HCT116 (cell line): ENCODE measurements around the gene TBX5. TPM values are rescaled to one million over a fixed set of nuclear protein-coding genes. Genes with fewer than 3 reads are reported as not detected.

Experiments used
- ATAC-seq: fragments of 200-7000 bp; cut with Tn5 transposase; 2 replicates; pipeline ENCODE4 v1.9.1; 2020; ENCODE audit warnings: mild to moderate bottlenecking, moderate library complexity
- BruUV-seq: library from RNA; stranded (reverse); fragments of 400-500 nt; replicated peaks from 2 replicates; lab custom pipeline; 2021; lab: Mats Ljungman, UMichigan
- CTCF ChIA-PET: fragments of 300-600 bp; sonication (Branson Sonifier 250); formaldehyde crosslinking; loops from one replicate; lab custom pipeline; 2021; ENCODE audit warnings: antibody characterized with exemption; lab: Charles Lee
- POLR2A ChIA-PET: fragments of 300-600, 350-600 bp; sonication (Branson Sonifier 250); formaldehyde crosslinking; loops from one replicate; lab custom pipeline; 2021; ENCODE audit warnings: antibody characterized with exemption; lab: Charles Lee
- RAD21 ChIA-PET, 2 experiments: fragments of 300-600 bp; sonication (Branson Sonifier 250); formaldehyde crosslinking; loops; one replicate each; lab custom pipeline; 2023; ENCODE audit warnings: low total read pairs in 2 of 2; ENCODE audit not compliant: uncharacterized antibody in 2 of 2, unreplicated experiment in 2 of 2, low non-redundant PET in 1 of 2; lab: Charles Lee
- DNase-seq: peaks from one replicate; pipeline ENCODE4 v3.0.0-alpha.2; 2010; ENCODE audit warnings: low read depth, low spot score
- H2AFZ ChIP-seq: fragments of 200-600 bp; shearing (Covaris generic), sonication (generic); 2 replicates; pipeline ENCODE4 v1.6.1; 2017; ENCODE audit warnings: low read depth, mixed run types, mixed read lengths, antibody characterized with exemption, low read length; ENCODE audit not compliant: poor library complexity, severe bottlenecking
- H3K27ac ChIP-seq: 2 replicates; pipeline ENCODE4 v1.5.1; 2012; ENCODE audit warnings: low read depth, low read length
- H3K27me3 ChIP-seq: fragments of 200-600 bp; sonication (generic); 2 replicates; pipeline ENCODE4 v1.6.1; 2016; ENCODE audit warnings: mixed run types, low read length, mixed read lengths; ENCODE audit not compliant: insufficient read depth
- H3K36me3 ChIP-seq, 2 experiments: fragments of 200-500 bp in 1 of 2; fragments of 200-600 bp in 1 of 2; sonication (Bioruptor generic) in 1 of 2; sonication (generic) in 1 of 2; 2 replicates each; pipeline versions ENCODE4 v1.5.1 to v1.6.1; 2014 to 2016; ENCODE audit warnings: low read length in 2 of 2, inconsistent platforms in 1 of 2, mixed read lengths in 1 of 2, mixed run types in 1 of 2; ENCODE audit not compliant: insufficient read depth in 2 of 2, control insufficient read depth in 1 of 2
- H3K4me1 ChIP-seq, 2 experiments: fragments of 200-600 bp in 1 of 2; sonication (generic) in 1 of 2; 2 replicates each; pipeline versions ENCODE4 v1.5.1 to v1.6.1; 2012 to 2017; ENCODE audit warnings: low read length in 2 of 2, inconsistent platforms in 1 of 2, mild to moderate bottlenecking in 1 of 2, mixed read lengths in 1 of 2, mixed run types in 1 of 2, moderate library complexity in 1 of 2; ENCODE audit not compliant: insufficient read depth in 2 of 2, control insufficient read depth in 1 of 2
- H3K4me2 ChIP-seq: fragments of 200-600 bp; sonication (generic); 2 replicates; pipeline ENCODE4 v1.6.1; 2017; ENCODE audit warnings: mixed run types, low read length, mixed read lengths
- H3K4me3 ChIP-seq, 2 experiments: fragments of 200-600 bp in 1 of 2; sonication (generic) in 1 of 2; replicated peaks in 1 of 2; 2 replicates each; pipeline ENCODE4 v1.5.1; 2011 to 2016; ENCODE audit warnings: low read length in 2 of 2, control low read depth in 1 of 2, low read depth in 1 of 2, mild to moderate bottlenecking in 1 of 2, mixed read lengths in 1 of 2, mixed run types in 1 of 2
- H3K79me2 ChIP-seq: fragments of 200-600 bp; sonication (generic); 2 replicates; pipeline ENCODE4 v1.6.1; 2017; ENCODE audit warnings: mild to moderate bottlenecking, mixed run types, low read length, moderate library complexity, mixed read lengths; ENCODE audit not compliant: insufficient read depth
- H3K9ac ChIP-seq: fragments of 200-600 bp; sonication (generic); 2 replicates; pipeline ENCODE4 v1.6.1; 2016; ENCODE audit warnings: low read length, mixed read lengths
- H3K9me2 ChIP-seq: fragments of 200-600 bp; sonication (generic), shearing (Covaris generic); 2 replicates; pipeline ENCODE4 v1.6.1; 2017; ENCODE audit warnings: mixed run types, mild to moderate bottlenecking, moderate library complexity; ENCODE audit not compliant: insufficient read depth
- H3K9me3 ChIP-seq, 2 experiments: fragments of 200-500 bp in 1 of 2; fragments of 200-600 bp in 1 of 2; sonication (Bioruptor generic) in 1 of 2; sonication (generic) in 1 of 2; 2 replicates each; pipeline ENCODE4 v1.6.1; 2014 to 2017; ENCODE audit warnings: low read length in 2 of 2, mixed read lengths in 2 of 2, inconsistent platforms in 1 of 2, low read depth in 1 of 2, mild to moderate bottlenecking in 1 of 2, mixed run types in 1 of 2, moderate library complexity in 1 of 2; ENCODE audit not compliant: control insufficient read depth in 1 of 2, insufficient read depth in 1 of 2
- H4K20me1 ChIP-seq: fragments of 200-600 bp; sonication (generic), shearing (Covaris generic); 2 replicates; pipeline ENCODE4 v1.6.1; 2017; ENCODE audit warnings: mixed run types, mild to moderate bottlenecking, moderate library complexity; ENCODE audit not compliant: insufficient read depth
- EZH2 ChIP-seq: fragments of 200-600 bp; sonication (generic); IDR thresholded peaks from 2 replicates; pipeline ENCODE4 v1.6.1; 2017; ENCODE audit warnings: antibody characterized with exemption, mixed run types
- FOSL1 ChIP-seq: IDR thresholded peaks from 2 replicates; pipeline ENCODE4 v1.6.1; 2012; ENCODE audit warnings: low read depth
- JUND ChIP-seq: IDR thresholded peaks from 2 replicates; pipeline ENCODE4 v1.6.1; 2012
- SIN3A ChIP-seq: IDR thresholded peaks from 2 replicates; pipeline ENCODE4 v1.6.1; 2012; ENCODE audit warnings: low read depth
- SRF ChIP-seq: IDR thresholded peaks from 2 replicates; pipeline ENCODE4 v1.6.1; 2012; ENCODE audit warnings: low read depth
- TCF7L2 ChIP-seq: IDR thresholded peaks from 2 replicates; pipeline ENCODE4 v1.7.0; 2011; ENCODE audit warnings: borderline replicate concordance, inconsistent platforms; ENCODE audit not compliant: insufficient read depth, insufficient read length; ENCODE audit errors: extremely low read depth
- ZFX ChIP-seq: fragments of 450-650 bp; IDR thresholded peaks from 2 replicates; pipeline ENCODE4 v1.6.1; 2017
- ZNF274 ChIP-seq: fragments of 200-500 bp; sonication (Bioruptor generic); IDR thresholded peaks from 2 replicates; pipeline ENCODE4 v1.6.1; 2014; ENCODE audit warnings: mild to moderate bottlenecking, low read depth, low read length, inconsistent platforms
- intact Hi-C: fragments of 100-400 bp; cut with micrococcal nuclease; formaldehyde crosslinking; loops from 2 replicates; pipeline ENCODE4 v1.10.0; 2022
- total RNA-seq: library from RNA; stranded (reverse); gene quantifications from one replicate; pipeline ENCODE4 v1.2.1, GENCODE V29; 2021; ENCODE audit not compliant: unreplicated experiment
- TF ChIP-seq, protein P1 (sequence below): IDR thresholded peaks from 2 replicates; pipeline ENCODE4 v1.6.1; 2012; ENCODE audit warnings: low read depth

Gene TBX5
- total RNA-seq, 1 experiment from 2014 or later: 0.10 TPM

DNA sequence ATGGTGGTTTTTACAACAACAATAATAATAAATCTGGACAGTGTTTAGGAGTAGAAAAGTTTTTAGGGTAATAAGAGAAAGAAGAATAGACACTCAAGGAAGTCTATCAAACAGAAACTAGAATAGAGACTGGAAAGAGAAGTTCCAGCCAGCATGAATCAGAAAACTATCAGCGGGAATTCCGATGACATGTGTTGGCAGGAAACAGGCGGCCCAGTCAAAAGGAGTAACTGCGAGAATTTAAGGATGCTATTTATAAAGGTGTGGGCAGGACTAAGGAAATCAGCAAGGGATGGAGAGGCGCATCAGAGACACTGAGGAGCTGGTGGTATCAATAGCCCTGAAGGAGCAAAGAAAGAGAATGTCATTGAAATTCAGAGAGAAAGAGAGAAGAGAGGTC lies 89.9 kb downstream of the TBX5 start:
- POLR2A ChIA-PET: no interaction called here
- TF ChIP-seq ZFX (no peak), TCF7L2 (no peak), FOSL1 (no peak), SIN3A (no peak), JUND (0 out of 2 replicates have a peak, but pooled peaks have one; percentile 10), EZH2 (no peak), ZNF274 (no peak), SRF (no peak)
- TF ChIP-seq, protein P1, sequence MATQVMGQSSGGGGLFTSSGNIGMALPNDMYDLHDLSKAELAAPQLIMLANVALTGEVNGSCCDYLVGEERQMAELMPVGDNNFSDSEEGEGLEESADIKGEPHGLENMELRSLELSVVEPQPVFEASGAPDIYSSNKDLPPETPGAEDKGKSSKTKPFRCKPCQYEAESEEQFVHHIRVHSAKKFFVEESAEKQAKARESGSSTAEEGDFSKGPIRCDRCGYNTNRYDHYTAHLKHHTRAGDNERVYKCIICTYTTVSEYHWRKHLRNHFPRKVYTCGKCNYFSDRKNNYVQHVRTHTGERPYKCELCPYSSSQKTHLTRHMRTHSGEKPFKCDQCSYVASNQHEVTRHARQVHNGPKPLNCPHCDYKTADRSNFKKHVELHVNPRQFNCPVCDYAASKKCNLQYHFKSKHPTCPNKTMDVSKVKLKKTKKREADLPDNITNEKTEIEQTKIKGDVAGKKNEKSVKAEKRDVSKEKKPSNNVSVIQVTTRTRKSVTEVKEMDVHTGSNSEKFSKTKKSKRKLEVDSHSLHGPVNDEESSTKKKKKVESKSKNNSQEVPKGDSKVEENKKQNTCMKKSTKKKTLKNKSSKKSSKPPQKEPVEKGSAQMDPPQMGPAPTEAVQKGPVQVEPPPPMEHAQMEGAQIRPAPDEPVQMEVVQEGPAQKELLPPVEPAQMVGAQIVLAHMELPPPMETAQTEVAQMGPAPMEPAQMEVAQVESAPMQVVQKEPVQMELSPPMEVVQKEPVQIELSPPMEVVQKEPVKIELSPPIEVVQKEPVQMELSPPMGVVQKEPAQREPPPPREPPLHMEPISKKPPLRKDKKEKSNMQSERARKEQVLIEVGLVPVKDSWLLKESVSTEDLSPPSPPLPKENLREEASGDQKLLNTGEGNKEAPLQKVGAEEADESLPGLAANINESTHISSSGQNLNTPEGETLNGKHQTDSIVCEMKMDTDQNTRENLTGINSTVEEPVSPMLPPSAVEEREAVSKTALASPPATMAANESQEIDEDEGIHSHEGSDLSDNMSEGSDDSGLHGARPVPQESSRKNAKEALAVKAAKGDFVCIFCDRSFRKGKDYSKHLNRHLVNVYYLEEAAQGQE: no peak
- intact Hi-C loops: no loop called here
- Histone ChIP-seq H3K9me3 (no peaks in the 10 kb centered on the region), H3K4me2 (peak overlapping the region; percentile 47), H4K20me1 (no peaks in the 10 kb centered on the region), H3K9ac (no peak overlapping the region), H3K4me1 (peaks cover 4 to 19% of the 10 kb centered on the region in 2 experiments; a peak in 3 of 4 replicates), H3K27ac (no peak overlapping the region), H3K27me3 (peaks cover 11% of the 10 kb centered on the region), H3K36me3 (no peaks in the 10 kb centered on the region), H3K4me3 (no peak overlapping the region), H3K79me2 (no peaks in the 10 kb centered on the region), H3K9me2 (no peaks in the 10 kb centered on the region), H2AFZ (no peak overlapping the region)
- CTCF ChIA-PET: no interaction called here
- DNase-seq (no peak), ATAC-seq (peak; percentile 34; the same call in 1 of the 2 replicates)
- BruUV-seq: no TSS peak
- RAD21 ChIA-PET: no interaction called here
